ENCODE results near the gene DNAJC1.

DNAJC1 gene

GRCh38 chr10:21757185-21757901 is 246.2 kb downstream of the DNAJC1 start:
- no peak for TF ChIP-seq CTCF (conservative IDR thresholded peaks at IDR 0.05; ENCODE audit: low read depth)
- no peak for DNase-seq (ENCODE audit: low spot score)
- H3K27ac ChIP-seq, result no peak overlapping the region
- ChIA-PET POLR2A (ENCODE audit: low non-redundant PET) (no interaction called here), CTCF (no interaction called here)

- no peak for TF ChIP-seq CTCF (conservative IDR thresholded peaks at IDR 0.05; ENCODE audit: low read depth)
- POLR2A ChIA-PET (ENCODE audit: low non-redundant PET), result no interaction called here
- CTCF ChIA-PET, result no interaction called here
- no peak for DNase-seq (ENCODE audit: low spot score)
- H3K27ac ChIP-seq, result no peak overlapping the region
Measured at GRCh38 chr10:21756707-21757106, 246.8 kb downstream of the DNAJC1 start.

GRCh38 chr10:21754410-21755011 is 249.0 kb downstream of the DNAJC1 start:
- ChIA-PET POLR2A (ENCODE audit: low non-redundant PET) (no interaction called here), CTCF (interaction anchor here (0.7 kb wide), 1 partner anchor 1748 kb away, joined by 3 read pairs; no protein-coding TSS in a partner anchor)
- no peak for TF ChIP-seq CTCF (conservative IDR thresholded peaks at IDR 0.05; ENCODE audit: low read depth)
- H3K27ac ChIP-seq, result no peak overlapping the region
- DNase-seq (ENCODE audit: low spot score), result no peak

GRCh38 chr10:21753497-21754270 is 249.8 kb downstream of the DNAJC1 start:
- H3K27ac ChIP-seq, result no peak overlapping the region
- CTCF ChIA-PET, result no interaction called here
- POLR2A ChIA-PET (ENCODE audit: low non-redundant PET), result no interaction called here
- no peak for DNase-seq (ENCODE audit: low spot score)
- no peak for TF ChIP-seq CTCF (conservative IDR thresholded peaks at IDR 0.05; ENCODE audit: low read depth)

- DNase-seq (ENCODE audit: low spot score), result no peak
- H3K27ac ChIP-seq, result no peak overlapping the region
- ChIA-PET CTCF (interaction anchor here (0.8 kb wide), 1 partner anchor 476 kb away, joined by 4 read pairs; no protein-coding TSS in a partner anchor), POLR2A (ENCODE audit: low non-redundant PET) (no interaction called here)
- no peak for TF ChIP-seq CTCF (conservative IDR thresholded peaks at IDR 0.05; ENCODE audit: low read depth)
Measured at GRCh38 chr10:21751341-21752310, 251.9 kb downstream of the DNAJC1 start.

GRCh38 chr10:21750424-21750823 is 253.1 kb downstream of the DNAJC1 start:
- TF ChIP-seq CTCF (conservative IDR thresholded peaks at IDR 0.05; ENCODE audit: low read depth), result no peak
- POLR2A ChIA-PET (ENCODE audit: low non-redundant PET), result no interaction called here
- no peak for DNase-seq (ENCODE audit: low spot score)
- no peak overlapping the region for H3K27ac ChIP-seq
- CTCF ChIA-PET, result no interaction called here
